ENCODE measurements around the gene ELOVL1.
"Not testable (repeated sequence)": the region's sequence is repeated elsewhere in the genome, so short reads cannot be mapped to it uniquely, and the experiment has no call there.

The ELOVL1 gene

GRCh38 chr1:43367904-43368645 is at the start of gene ELOVL1:
Gene ELOVL1, minus strand, starts transcription at chr1:43368011. Its CDS starts 2,402 bp downstream, at chr1:43365609.
- peak; percentile 90 for DNase-seq

- no peak for DNase-seq
Observed at GRCh38 chr1:43415901-43416300, 48.1 kb upstream of the ELOVL1 start.

- DNase-seq = peak; percentile 43
Observed at GRCh38 chr1:43414634-43415223, 46.9 kb upstream of the ELOVL1 start.

- not testable (repeated sequence) for DNase-seq
Observed at GRCh38 chr1:43413426-43413825, 45.6 kb upstream of the ELOVL1 start.

GRCh38 chr1:43410571-43410970 is 42.8 kb upstream of the ELOVL1 start:
- no peak for DNase-seq

- DNase-seq = no peak
Observed at GRCh38 chr1:43405876-43406234, 38.0 kb upstream of the ELOVL1 start.

GRCh38 chr1:43405219-43405875 is 37.5 kb upstream of the ELOVL1 start:
- no peak for DNase-seq

DNA sequence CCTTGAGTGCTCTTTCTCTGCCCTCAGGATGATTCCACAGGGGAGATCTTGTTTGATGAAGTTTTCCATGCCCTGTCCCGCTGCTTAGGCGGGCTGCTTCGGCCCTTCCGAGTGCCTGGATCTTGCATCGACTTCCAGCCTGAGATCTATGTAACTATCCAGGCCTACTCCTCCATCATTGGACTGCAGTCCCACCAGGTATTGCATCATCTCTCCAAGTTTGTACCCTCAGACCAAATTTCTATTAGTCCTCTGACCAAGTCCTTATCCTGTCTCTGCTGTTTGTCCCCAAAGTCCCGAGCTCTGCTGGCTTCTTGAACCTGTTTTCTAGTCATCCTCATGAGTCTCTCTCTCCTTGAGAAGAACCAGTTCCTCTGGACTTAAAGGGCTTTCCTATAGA is 36.5 kb upstream of the ELOVL1 start:
- no peak for DNase-seq

- peak; percentile 18 for DNase-seq
Observed at GRCh38 chr1:43402089-43402865, 34.5 kb upstream of the ELOVL1 start.

GRCh38 chr1:43400441-43400840 is 32.6 kb upstream of the ELOVL1 start:
- not testable (repeated sequence) for DNase-seq

- no peak for DNase-seq
Observed at GRCh38 chr1:43398227-43398626, 30.4 kb upstream of the ELOVL1 start.

- DNase-seq = peak; percentile 93
Observed at GRCh38 chr1:43396059-43396458, 28.2 kb upstream of the ELOVL1 start.

DNA sequence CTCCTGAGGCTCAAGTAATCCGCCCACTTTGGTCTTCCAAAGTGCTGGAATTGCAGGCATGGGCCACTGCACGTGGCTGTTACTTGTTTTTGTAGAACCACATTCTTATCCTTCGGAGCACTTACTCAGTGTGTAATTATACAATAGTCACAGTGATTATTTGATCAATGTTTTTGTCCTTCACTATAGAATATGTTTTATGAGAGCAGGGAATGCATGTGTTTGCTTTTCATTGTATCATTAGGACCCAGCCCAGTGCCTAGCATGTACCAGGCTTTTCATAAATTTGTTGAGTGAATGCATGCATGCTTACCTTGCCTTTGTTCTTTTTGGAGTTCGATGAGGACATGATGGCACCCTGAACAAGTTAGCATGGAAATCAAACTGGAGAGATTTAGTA is 27.7 kb upstream of the ELOVL1 start:
- DNase-seq = no peak

- DNase-seq = no peak
Observed at GRCh38 chr1:43392702-43393101, 24.9 kb upstream of the ELOVL1 start.

- DNase-seq = peak; percentile 96
Observed at GRCh38 chr1:43389326-43390313, 21.8 kb upstream of the ELOVL1 start, which contains the start of the genes MED8 and SZT2. Gene MED8, minus strand, starts transcription at chr1:43389800. Its CDS starts 36 bp downstream, at chr1:43389764. Gene SZT2, plus strand, starts transcription at chr1:43389899. Its CDS starts 70 bp downstream, at chr1:43389969.

GRCh38 chr1:43388613-43389012 is 20.8 kb upstream of the ELOVL1 start:
- no peak for DNase-seq

DNA sequence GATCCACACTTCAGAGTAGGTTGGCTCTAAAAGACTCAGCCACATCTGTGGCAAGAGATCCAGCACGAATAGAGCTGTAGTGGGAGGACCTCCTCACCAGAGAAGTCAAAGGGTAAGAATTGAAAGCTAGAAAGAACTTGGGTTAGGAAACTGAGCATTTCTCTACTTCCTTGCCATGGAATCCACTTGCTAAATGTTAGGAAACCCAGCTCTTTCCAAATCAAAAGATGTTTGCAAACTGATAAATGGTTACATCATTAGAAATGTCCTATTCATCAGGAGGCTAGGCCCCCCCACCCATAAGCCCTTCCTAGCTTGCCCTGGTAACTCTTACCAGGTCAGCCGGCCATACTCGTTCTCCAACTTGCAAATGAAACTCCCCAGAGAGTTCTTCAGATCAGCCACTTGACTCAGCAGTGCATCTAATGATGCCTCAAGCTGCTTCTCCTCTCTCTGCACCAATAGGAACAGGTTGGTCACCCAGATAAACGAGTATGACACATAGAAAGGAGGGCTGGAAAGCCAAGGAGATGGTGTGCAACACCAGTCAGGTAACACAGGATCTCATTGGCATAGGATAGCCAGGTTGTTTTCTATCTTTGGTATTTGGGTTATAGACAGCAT is 20.3 kb upstream of the ELOVL1 start:
- DNase-seq = peak; percentile 9

GRCh38 chr1:43386676-43387075 is 18.9 kb upstream of the ELOVL1 start:
- no peak for DNase-seq

- DNase-seq = peak; percentile 27
Observed at GRCh38 chr1:43383449-43383848, 15.6 kb upstream of the ELOVL1 start.

GRCh38 chr1:43382027-43382779 is 14.4 kb upstream of the ELOVL1 start:
- peak; percentile 95 for DNase-seq

DNA sequence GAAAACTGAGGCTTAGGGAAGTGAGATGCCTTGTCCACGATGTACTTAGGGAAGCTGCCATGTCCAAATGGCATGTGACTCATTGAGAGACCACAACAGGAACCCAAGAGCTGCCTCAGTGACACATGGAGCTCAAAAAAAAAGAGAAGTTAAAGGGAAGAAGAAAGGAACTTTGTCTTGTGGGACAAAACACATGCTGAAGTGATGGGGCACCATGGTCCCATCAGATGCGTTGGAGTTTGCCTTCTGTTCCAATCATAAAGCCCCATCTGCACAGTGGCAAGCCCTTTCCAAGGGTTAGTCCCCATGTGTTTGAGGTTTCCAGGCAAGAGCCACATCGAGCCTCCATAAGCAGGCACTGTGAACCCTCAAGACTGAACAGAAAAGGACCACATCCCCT is 13.8 kb upstream of the ELOVL1 start:
- DNase-seq = no peak

Data from DMS79 treated with DMSO at 0.1 percent for 48 hours (cell line).